Activated naive CD8-positive, alpha-beta T cell treated with anti-CD3 and anti-CD28 coated beads, Interleukin-2, amount 50 U/mL, for 16 hours (primary cell): Measurements from ENCODE around the gene ANKFY1.
"Not testable (repeated sequence)": the region's sequence is repeated elsewhere in the genome, so short reads cannot be mapped to it uniquely, and the experiment has no call there.

Experiments
- DNase-seq: peaks from one replicate; pipeline ENCODE4 v3.0.0-alpha.2; 2020; ENCODE audit warnings: low read depth, low spot score

Gene ANKFY1

GRCh38 chr17:4261452-4261851 lies 2.3 kb downstream of the ANKFY1 start:
- DNase-seq = no peak

- no peak for DNase-seq
Observed at GRCh38 chr17:4258867-4259266, 4.9 kb downstream of the ANKFY1 start.

GRCh38 chr17:4256952-4257351 lies 6.8 kb downstream of the ANKFY1 start:
- no peak for DNase-seq

GRCh38 chr17:4255271-4255670 lies 8.5 kb downstream of the ANKFY1 start:
- not testable (repeated sequence) for DNase-seq

- no peak for DNase-seq
Observed at GRCh38 chr17:4250887-4251286, 12.9 kb downstream of the ANKFY1 start.

- DNase-seq = no peak
Observed at GRCh38 chr17:4249452-4250029, 14.2 kb downstream of the ANKFY1 start.

- no peak for DNase-seq
Observed at GRCh38 chr17:4248504-4249277, 15.1 kb downstream of the ANKFY1 start.

- no peak for DNase-seq
Observed at GRCh38 chr17:4247971-4248388, 15.8 kb downstream of the ANKFY1 start.

- no peak for DNase-seq
Observed at GRCh38 chr17:4247361-4247970, 16.3 kb downstream of the ANKFY1 start.

- DNase-seq = no peak
Observed at GRCh38 chr17:4246674-4247073, 17.1 kb downstream of the ANKFY1 start.

GRCh38 chr17:4241535-4241934 lies 22.2 kb downstream of the ANKFY1 start:
- DNase-seq = no peak

GRCh38 chr17:4236456-4236855 lies 27.3 kb downstream of the ANKFY1 start:
- no peak for DNase-seq

GRCh38 chr17:4235372-4236279 lies 28.2 kb downstream of the ANKFY1 start:
- no peak for DNase-seq

- no peak for DNase-seq
Observed at GRCh38 chr17:4234401-4234800, 29.4 kb downstream of the ANKFY1 start.

GRCh38 chr17:4233668-4234258 lies 30.0 kb downstream of the ANKFY1 start:
- no peak for DNase-seq

- no peak for DNase-seq
Observed at GRCh38 chr17:4232168-4232813, 31.5 kb downstream of the ANKFY1 start.

- no peak for DNase-seq
Observed at GRCh38 chr17:4229627-4230541, 33.9 kb downstream of the ANKFY1 start.

- DNase-seq = no peak
Observed at GRCh38 chr17:4221899-4222659, 41.7 kb downstream of the ANKFY1 start.

- no peak for DNase-seq
Observed at GRCh38 chr17:4221163-4221562, 42.6 kb downstream of the ANKFY1 start.
